Lower lobe of right lung (tissue), 2 donors: ENCODE measurements around the gene AK8. TPM values are rescaled to one million over a fixed set of nuclear protein-coding genes. Genes with fewer than 3 reads are reported as not detected.

ENCODE experiments used
- ATAC-seq, 2 donors: fragments of 200-7000 bp; cut with Tn5 transposase; one replicate each; pipeline ENCODE4 v1.9.1; 2020 to 2022; ENCODE audit warnings: mild to moderate bottlenecking in 2 of 2, moderate library complexity in 2 of 2
- DNase-seq: peaks from one replicate; pipeline ENCODE4 v3.0.0-alpha.2; 2020
- H3K27ac ChIP-seq: fragments of 200-600 bp; one replicate; pipeline ENCODE4 v1.8.0; 2022
- H3K27me3 ChIP-seq: fragments of 200-600 bp; one replicate; pipeline ENCODE4 v1.8.0; 2022; ENCODE audit warnings: low read depth
- H3K36me3 ChIP-seq: fragments of 200-600 bp; one replicate; pipeline ENCODE4 v1.8.0; 2022; ENCODE audit warnings: mild to moderate bottlenecking
- H3K4me1 ChIP-seq: fragments of 200-600 bp; one replicate; pipeline ENCODE4 v1.8.0; 2022
- H3K4me3 ChIP-seq: fragments of 200-600 bp; one replicate; pipeline ENCODE4 v1.8.0; 2022; ENCODE audit warnings: mild to moderate bottlenecking
- H3K9me3 ChIP-seq: fragments of 200-600 bp; one replicate; pipeline ENCODE4 v1.8.0; 2022
- CTCF ChIP-seq: fragments of 200-600 bp; IDR thresholded peaks from one replicate; pipeline ENCODE4 v1.8.0; 2022; ENCODE audit warnings: antibody characterized with exemption, mild to moderate bottlenecking
- intact Hi-C: fragments of 100-400 bp; cut with DNase I; formaldehyde crosslinking; loops from one replicate; pipeline ENCODE4 v1.11.0; 2022
- total RNA-seq: library from RNA; stranded (reverse); fragmentation: NEBNext Ultra II Directional; extraction: Animal tissue kit (Norgen Biotek cat#: 25700); gene quantifications from one replicate; pipeline ENCODE4 v1.2.1, GENCODE V29; 2021
- donor health status: DM: no; HTN: yes; CAD: no; lungs with severe emphysema.

The AK8 gene
- total RNA-seq, 1 donor from 2014 or later: 6.1 TPM

GRCh38 chr9:132837501-132838286 lies 40.4 kb downstream of the AK8 start:
- TF ChIP-seq CTCF: no peak
- intact Hi-C loops: no loop called here

DNA sequence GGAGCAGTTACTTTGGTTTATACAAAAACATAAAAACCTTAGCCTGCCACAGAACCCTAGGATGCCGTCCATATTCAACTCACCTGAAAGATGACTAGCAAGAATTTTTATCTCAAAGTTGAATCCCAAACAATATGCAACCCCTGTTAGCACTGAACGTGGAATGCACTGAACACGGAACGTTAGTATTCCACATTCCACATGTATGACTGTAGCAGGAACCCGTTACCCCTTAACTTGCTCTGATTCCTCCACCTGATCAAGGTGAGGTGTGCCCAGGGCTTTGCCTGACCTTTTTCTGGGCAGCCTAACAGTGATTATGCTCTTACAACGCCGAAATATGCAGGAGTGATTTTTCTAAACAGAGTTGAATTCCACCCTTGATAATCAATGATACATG lies 43.7 kb downstream of the AK8 start:
- no peak for DNase-seq
- no peak overlapping the region for H3K27ac ChIP-seq
- no peaks in the 10 kb centered on the region for H3K9me3 ChIP-seq
- H3K27me3 ChIP-seq: no peaks in the 10 kb centered on the region
- H3K36me3 ChIP-seq: no peaks in the 10 kb centered on the region
- no peak for TF ChIP-seq CTCF
- no peak for ATAC-seq
- intact Hi-C loops: no loop called here
- no peak overlapping the region for H3K4me3 ChIP-seq
- H3K4me1 ChIP-seq: no peaks in the 10 kb centered on the region

More at GRCh38 chr9:132837501-132838286, 40.4 kb downstream of the AK8 start:
- Histone ChIP-seq H3K4me1 (no peaks in the 10 kb centered on the region), H3K4me3 (no peak overlapping the region), H3K36me3 (no peaks in the 10 kb centered on the region), H3K27ac (no peak overlapping the region), H3K27me3 (no peaks in the 10 kb centered on the region), H3K9me3 (no peaks in the 10 kb centered on the region)
- DNase-seq (no peak), ATAC-seq (no peak)

DNA sequence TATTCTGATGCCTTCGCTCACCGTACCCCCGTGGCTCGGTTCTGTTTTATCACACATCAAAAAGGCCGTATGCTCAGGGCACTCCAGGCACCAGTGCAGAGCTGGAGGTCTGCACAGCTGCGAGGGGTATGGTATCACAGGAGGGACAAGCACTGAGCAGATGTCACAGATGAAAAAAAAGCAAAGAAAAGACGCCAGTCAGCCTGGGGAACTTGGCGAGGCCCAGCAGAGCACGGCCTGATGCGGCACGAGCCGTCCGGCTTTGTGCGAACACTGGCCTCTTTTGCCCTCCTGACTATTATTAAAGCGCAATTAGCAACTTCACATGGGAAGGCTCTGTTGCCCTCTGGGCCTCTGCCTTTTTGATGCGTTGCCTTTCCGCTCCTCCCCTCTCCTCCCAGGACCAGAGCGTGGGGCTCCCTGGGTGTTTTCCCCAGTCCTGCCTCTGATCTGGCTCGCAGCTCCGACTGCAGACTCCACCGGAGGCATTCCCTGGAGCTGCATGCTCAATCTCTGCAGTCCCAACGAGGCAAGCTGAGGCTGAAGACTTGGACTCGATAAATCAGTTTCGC lies 44.4 kb downstream of the AK8 start:
- no peak for TF ChIP-seq CTCF
- ATAC-seq: no peak

GRCh38 chr9:132832171-132832881 lies 45.8 kb downstream of the AK8 start:
- H3K36me3 ChIP-seq: no peaks in the 10 kb centered on the region
- intact Hi-C loops: no loop called here
- ATAC-seq: no peak
- no peaks in the 10 kb centered on the region for H3K27me3 ChIP-seq
- no peaks in the 10 kb centered on the region for H3K4me1 ChIP-seq
- no peaks in the 10 kb centered on the region for H3K9me3 ChIP-seq
- no peak for TF ChIP-seq CTCF
- no peak for DNase-seq
- H3K27ac ChIP-seq: no peak overlapping the region
- no peak overlapping the region for H3K4me3 ChIP-seq

More for the DNA sequence above, 44.4 kb downstream of the AK8 start:
- DNase-seq: no peak
- Histone ChIP-seq H3K36me3 (no peaks in the 10 kb centered on the region), H3K4me1 (no peaks in the 10 kb centered on the region), H3K27me3 (no peaks in the 10 kb centered on the region), H3K4me3 (no peak overlapping the region), H3K9me3 (no peaks in the 10 kb centered on the region), H3K27ac (no peak overlapping the region)
- intact Hi-C loops: no loop called here

GRCh38 chr9:132828201-132828770 lies 49.8 kb downstream of the AK8 start:
- TF ChIP-seq CTCF: no peak

More at GRCh38 chr9:132828201-132828770, 49.8 kb downstream of the AK8 start:
- no peaks in the 10 kb centered on the region for H3K4me1 ChIP-seq
- ATAC-seq (no peak), DNase-seq (no peak)
- no peak overlapping the region for H3K4me3 ChIP-seq
- intact Hi-C loops: no loop called here
- no peak overlapping the region for H3K27ac ChIP-seq
- no peaks in the 10 kb centered on the region for H3K9me3 ChIP-seq
- no peaks in the 10 kb centered on the region for H3K36me3 ChIP-seq
- H3K27me3 ChIP-seq: no peaks in the 10 kb centered on the region
